ENCODE measurements around the gene HLA-DQA2.
"Not testable (repeated sequence)": the region's sequence is repeated elsewhere in the genome, so short reads cannot be mapped to it uniquely, and the experiment has no call there.

HLA-DQA2 gene

GRCh38 chr6:32741031-32741960 lies at the start of gene HLA-DQA2:
Gene HLA-DQA2, plus strand, starts transcription at chr6:32741391. Its CDS starts 53 bp downstream, at chr6:32741444.
- DNase-seq, result no peak

GRCh38 chr6:32692019-32692418 lies 49.2 kb upstream of the HLA-DQA2 start:
- no peak for DNase-seq

GRCh38 chr6:32697031-32697430 lies 44.2 kb upstream of the HLA-DQA2 start:
- no peak for DNase-seq

GRCh38 chr6:32700391-32701040 lies 40.7 kb upstream of the HLA-DQA2 start:
- no peak for DNase-seq

GRCh38 chr6:32703347-32703746 lies 37.8 kb upstream of the HLA-DQA2 start:
- DNase-seq, result no peak

GRCh38 chr6:32705164-32705563 lies 36.0 kb upstream of the HLA-DQA2 start:
- not testable (repeated sequence) for DNase-seq

GRCh38 chr6:32709625-32710024 lies 31.6 kb upstream of the HLA-DQA2 start:
- DNase-seq, result no peak

- no peak for DNase-seq
Observed at GRCh38 chr6:32713241-32713640, 27.9 kb upstream of the HLA-DQA2 start.

GRCh38 chr6:32716396-32716795 lies 24.8 kb upstream of the HLA-DQA2 start:
- no peak for DNase-seq

- no peak for DNase-seq
Observed at GRCh38 chr6:32718879-32719278, 22.3 kb upstream of the HLA-DQA2 start.

GRCh38 chr6:32738126-32738525 lies 3.1 kb upstream of the HLA-DQA2 start:
- DNase-seq, result no peak

GRCh38 chr6:32742374-32742773 lies 1.2 kb downstream of the HLA-DQA2 start:
- no peak for DNase-seq

- no peak for DNase-seq
Observed at GRCh38 chr6:32744776-32745175, 3.6 kb downstream of the HLA-DQA2 start.

- DNase-seq, result not testable (repeated sequence)
Observed at GRCh38 chr6:32745649-32746048, 4.5 kb downstream of the HLA-DQA2 start.

GRCh38 chr6:32752580-32752979 lies 11.4 kb downstream of the HLA-DQA2 start:
- DNase-seq, result no peak

GRCh38 chr6:32759669-32760068 lies 18.5 kb downstream of the HLA-DQA2 start:
- DNase-seq, result no peak

- DNase-seq, result no peak
Observed at GRCh38 chr6:32761072-32761471, 19.9 kb downstream of the HLA-DQA2 start.

GRCh38 chr6:32761548-32761947 lies 20.4 kb downstream of the HLA-DQA2 start:
- no peak for DNase-seq

- DNase-seq, result no peak
Observed at GRCh38 chr6:32763421-32763820, 22.2 kb downstream of the HLA-DQA2 start, which contains the start of gene HLA-DQB2. Gene HLA-DQB2, minus strand, starts transcription at chr6:32763532. Its CDS starts 62 bp downstream, at chr6:32763470.

GRCh38 chr6:32764048-32764447 lies 22.9 kb downstream of the HLA-DQA2 start:
- no peak for DNase-seq

- DNase-seq, result no peak
Observed at GRCh38 chr6:32772656-32773055, 31.5 kb downstream of the HLA-DQA2 start.

GRCh38 chr6:32774426-32774825 lies 33.2 kb downstream of the HLA-DQA2 start:
- no peak for DNase-seq

- no peak for DNase-seq
Observed at GRCh38 chr6:32775071-32775470, 33.9 kb downstream of the HLA-DQA2 start.

- DNase-seq, result no peak
Observed at GRCh38 chr6:32779036-32779435, 37.8 kb downstream of the HLA-DQA2 start.

Measured in KG1 (cell line).